Epithelial cell of esophagus (primary cell): ENCODE data around the gene FGF8.

Experiments used
- DNase-seq: peaks from one replicate; pipeline ENCODE4 v3.0.0; 2010; ENCODE audit warnings: low read depth
- H3K4me3 ChIP-seq: 2 replicates; pipeline ENCODE4 v1.5.1; 2011; ENCODE audit warnings: mild to moderate bottlenecking, low read length, control low read depth
- TF ChIP-seq, protein P1 (sequence below): IDR thresholded peaks from 2 replicates; pipeline ENCODE4 v1.5.1; 2011; ENCODE audit warnings: low read depth, mild to moderate bottlenecking, low read length, control low read depth, inconsistent platforms; ENCODE audit not compliant: insufficient read depth; ENCODE audit errors: missing control alignments

Gene FGF8, protein sequence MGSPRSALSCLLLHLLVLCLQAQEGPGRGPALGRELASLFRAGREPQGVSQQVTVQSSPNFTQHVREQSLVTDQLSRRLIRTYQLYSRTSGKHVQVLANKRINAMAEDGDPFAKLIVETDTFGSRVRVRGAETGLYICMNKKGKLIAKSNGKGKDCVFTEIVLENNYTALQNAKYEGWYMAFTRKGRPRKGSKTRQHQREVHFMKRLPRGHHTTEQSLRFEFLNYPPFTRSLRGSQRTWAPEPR

DNA sequence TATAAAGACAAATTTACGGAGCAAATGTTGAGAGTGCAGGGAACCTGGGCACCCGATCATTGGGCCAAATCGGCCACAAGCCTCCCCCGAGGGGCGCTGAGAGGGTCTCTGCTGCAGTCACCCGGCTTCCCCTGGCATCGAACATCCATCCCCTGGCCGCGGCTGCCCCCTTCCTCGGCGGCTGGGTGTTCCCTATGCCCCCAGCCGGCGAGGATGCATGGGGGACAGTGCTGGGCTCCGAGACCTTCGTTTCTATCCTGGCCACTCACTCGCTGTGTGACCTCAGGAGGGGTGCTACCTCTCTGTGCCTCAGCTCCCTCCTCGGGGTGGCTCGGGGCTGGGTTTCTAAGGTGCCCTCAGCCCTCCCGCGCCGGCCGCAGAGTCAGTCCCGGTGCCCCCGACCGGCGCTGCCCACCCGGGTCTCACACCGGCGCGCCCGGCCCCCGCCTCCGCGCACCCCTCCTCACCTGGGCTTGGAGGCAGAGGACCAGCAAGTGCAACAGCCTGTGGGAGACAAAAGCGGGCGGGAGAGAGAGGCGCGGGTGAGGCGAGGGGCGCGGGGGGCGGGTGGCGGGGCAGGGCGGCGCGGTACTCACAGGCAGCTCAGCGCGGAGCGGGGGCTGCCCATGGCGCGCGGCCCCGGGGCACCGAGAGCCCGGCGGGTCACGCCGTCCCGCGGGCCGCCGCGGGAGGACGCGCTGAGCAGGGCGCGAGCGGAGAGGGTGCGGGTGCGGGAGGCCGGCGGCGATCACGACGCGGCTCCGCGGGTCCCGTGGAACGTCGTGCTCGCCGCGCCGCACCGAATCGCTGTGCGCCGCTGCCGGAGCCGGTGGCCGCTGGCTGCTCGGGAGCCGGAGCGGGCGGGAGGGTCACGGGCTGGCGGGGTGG lies at the start of gene FGF8:
TSS of gene FGF8 (minus strand) at position 842 of the 888 bp plus-strand sequence. CDS start at position 628, 214 bp downstream.
- TF ChIP-seq, protein P1, sequence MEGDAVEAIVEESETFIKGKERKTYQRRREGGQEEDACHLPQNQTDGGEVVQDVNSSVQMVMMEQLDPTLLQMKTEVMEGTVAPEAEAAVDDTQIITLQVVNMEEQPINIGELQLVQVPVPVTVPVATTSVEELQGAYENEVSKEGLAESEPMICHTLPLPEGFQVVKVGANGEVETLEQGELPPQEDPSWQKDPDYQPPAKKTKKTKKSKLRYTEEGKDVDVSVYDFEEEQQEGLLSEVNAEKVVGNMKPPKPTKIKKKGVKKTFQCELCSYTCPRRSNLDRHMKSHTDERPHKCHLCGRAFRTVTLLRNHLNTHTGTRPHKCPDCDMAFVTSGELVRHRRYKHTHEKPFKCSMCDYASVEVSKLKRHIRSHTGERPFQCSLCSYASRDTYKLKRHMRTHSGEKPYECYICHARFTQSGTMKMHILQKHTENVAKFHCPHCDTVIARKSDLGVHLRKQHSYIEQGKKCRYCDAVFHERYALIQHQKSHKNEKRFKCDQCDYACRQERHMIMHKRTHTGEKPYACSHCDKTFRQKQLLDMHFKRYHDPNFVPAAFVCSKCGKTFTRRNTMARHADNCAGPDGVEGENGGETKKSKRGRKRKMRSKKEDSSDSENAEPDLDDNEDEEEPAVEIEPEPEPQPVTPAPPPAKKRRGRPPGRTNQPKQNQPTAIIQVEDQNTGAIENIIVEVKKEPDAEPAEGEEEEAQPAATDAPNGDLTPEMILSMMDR = no peak
- no peak for DNase-seq
- H3K4me3 ChIP-seq = no peak within 1 kb of the TSS

DNA sequence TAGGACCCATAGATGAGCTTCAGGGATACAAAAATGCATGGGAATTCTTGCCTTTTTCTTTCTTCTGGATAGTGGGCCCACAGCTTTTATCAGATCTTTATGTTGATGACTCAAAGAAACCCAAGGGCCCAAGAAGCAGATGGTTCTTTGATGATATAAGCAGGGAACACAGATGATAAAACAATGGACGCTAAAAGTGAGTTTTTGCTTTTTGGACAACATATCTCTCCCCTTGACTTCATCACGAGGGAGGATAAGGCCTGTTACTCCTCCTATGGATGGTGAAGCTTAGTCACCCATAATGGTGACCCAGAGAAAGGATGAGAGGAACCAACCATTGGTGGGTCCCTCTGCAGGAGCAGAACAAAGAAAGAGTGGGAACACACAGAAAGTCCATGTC lies 48.8 kb upstream of the FGF8 start:
- DNase-seq = no peak
- TF ChIP-seq, protein P1 = no peak
- H3K4me3 ChIP-seq = no peak overlapping the region

DNA sequence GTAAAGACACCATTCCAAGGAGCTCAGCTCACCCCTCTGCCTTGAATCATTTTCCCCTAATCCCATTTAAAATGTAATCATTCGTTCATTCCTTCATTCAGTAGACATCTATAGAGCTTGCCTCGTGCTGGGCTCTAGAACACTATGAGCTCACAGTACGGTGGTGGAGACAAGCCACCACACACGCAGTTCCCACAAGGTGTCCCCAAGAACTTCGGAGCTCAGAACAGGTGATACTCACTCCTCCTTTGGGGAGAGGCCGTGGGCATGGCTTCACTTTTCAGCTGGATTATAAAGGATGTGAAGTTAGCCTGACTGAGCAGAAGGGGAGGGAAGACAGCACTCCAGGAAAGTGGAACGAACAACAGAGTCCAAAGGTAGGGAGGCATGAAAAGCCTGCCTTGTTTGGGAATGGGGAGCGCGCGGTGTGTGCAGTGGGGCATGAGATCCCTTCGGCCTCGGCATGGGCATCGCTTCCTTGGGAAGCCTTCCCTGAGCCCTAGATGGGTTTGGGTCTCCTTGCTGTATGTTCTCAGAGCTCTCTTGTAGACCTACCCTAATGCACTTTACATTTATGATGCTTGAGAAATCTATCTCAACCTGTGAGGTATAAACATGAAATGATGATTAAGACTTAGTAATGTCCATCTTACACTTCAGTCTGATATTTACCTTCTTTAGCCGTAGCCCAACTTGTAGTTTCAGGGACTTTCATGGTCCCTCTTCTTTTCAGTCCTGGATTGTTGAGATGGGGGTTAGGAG lies 43.1 kb upstream of the FGF8 start:
- H3K4me3 ChIP-seq = peak overlapping the region; percentile 49
- DNase-seq = peak; percentile 58
- TF ChIP-seq, protein P1 = no peak

DNA sequence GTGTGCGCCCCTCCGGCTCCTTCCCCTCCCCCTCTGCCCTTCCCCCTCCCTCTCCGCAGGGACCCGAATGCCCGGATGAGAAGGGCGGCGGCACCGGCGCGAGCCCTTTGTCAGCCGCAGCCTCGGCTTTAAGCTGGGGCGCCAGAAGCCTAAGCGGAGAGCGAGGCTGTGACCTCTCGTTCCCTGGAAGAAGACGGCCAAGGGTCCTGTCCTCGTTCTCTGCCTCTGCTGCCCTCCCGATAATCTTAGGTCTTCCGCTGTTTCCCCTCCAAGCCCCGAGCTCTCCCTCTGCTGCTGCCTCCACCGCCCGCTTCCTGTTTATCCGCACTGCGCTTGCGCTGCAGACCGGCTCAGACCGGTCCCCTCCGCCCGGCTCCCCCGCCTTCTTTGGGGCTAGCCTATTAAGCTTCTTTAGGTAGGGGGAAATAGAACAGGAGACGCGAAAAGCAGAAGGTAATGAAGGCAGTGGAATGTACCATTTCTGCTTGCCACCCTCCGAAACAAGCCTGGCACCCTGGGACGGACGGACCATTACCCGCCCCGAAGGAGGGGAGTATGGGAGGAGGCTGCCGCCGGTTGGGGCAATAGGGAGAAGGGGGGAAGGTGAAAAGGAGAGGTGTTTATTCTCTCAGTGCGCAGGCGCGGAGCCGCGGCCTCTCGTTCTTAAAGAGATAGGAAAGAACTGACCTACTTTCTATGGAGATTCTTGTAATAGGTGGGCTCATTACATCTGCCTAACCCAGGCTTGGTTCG lies 42.4 kb upstream of the FGF8 start, which contains the start of gene OGA:
TSS of gene OGA (minus strand) at position 326 of the 753 bp plus-strand sequence. CDS start 422 bp downstream, outside the sequence.
- H3K4me3 ChIP-seq = peak within 1 kb of the TSS; percentile 95
- peak; percentile 100 for DNase-seq
- TF ChIP-seq, protein P1 = no peak

DNA sequence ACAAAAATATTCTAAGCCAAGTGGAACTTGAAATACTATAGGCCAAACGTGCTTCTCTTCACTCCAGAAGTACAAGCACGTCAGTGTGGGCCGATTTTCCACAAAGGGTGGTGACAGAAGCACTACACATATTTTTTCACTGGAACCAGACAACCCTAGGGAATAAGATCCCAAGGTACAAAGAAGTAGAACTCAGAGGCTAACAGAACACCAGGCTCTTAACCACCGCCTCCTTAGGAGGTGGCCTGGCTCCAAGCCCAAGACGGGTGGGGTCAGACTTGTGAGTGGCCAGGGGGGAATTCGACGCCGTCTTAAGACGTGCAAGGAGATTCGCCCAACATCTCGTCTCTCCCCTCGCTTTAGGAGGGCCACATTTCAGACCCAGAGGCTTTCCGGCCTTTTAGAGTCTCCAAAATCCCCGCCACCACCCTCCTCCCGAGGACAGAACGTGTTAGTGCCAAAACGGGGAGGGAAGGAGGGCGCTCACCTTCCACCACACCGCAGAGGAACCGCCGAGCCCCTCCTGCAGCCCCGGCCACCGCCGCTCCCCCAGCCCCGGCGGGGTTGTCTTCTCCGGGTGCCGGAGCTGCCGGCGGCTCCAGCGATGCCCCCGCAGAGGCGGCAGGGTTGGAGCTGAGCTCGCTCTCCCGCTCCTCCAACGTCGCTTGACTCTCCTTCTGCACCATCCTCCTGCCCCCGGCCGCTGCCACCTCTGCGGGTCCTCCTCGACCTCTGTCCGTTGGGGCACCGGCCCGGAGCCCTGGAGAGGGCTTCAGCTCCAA lies 41.6 kb upstream of the FGF8 start:
- peak; percentile 97 for DNase-seq
- TF ChIP-seq, protein P1 = no peak
- peak overlapping the region; percentile 95 for H3K4me3 ChIP-seq

DNA sequence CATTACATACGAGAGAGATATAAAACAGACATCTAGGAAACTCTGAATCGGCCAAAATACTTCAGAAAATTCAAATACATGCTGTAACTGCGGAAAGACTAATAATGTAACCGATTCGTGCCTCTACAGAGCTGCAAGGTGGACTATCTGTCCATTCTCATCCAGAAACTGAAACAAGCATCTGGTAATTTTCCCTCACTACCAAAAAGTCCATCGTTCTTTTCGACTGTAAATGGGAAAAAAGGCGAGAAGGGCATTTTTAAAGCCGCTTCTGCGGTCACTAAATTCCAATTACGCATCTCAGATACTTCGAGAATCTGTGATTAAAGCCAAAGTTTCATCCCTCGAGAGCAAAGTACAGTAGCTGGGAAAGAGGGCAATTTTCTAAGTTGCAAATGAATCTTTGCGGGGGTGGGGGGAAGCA lies 41.0 kb upstream of the FGF8 start:
- TF ChIP-seq, protein P1 = no peak
- no peak for DNase-seq

More for the DNA sequence above, 41.0 kb upstream of the FGF8 start:
- H3K4me3 ChIP-seq = peak overlapping the region; percentile 95
